ENCODE measurements around the gene SLC26A2. TPM values are rescaled to one million over a fixed set of nuclear protein-coding genes. Genes with fewer than 3 reads are reported as not detected.
A peak's percentile ranks its signal among the peaks of the same experiment; 100 is the strongest.

The SLC26A2 gene
- total RNA-seq, 1 donor: 20.2 TPM

DNA sequence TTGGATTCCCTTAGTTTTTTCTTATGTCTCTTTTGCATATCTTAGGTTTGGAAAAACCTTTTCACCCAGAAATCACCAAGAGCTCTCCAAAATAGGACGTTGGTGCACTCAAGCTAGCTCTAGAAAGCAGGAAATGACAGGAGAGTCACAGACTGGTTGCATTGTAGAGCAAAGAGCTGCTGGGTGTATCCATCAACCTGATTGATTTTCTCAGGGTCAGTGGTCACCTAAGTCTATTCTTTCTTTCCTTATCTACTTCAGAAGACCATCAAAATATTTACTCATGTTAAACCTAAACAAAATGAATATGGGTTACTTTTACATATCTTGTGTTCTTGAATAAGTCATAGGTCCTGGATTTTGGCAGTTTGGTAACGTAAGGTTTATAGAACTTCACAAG lies 14.9 kb downstream of the SLC26A2 start:
- TF ChIP-seq, protein P1, sequence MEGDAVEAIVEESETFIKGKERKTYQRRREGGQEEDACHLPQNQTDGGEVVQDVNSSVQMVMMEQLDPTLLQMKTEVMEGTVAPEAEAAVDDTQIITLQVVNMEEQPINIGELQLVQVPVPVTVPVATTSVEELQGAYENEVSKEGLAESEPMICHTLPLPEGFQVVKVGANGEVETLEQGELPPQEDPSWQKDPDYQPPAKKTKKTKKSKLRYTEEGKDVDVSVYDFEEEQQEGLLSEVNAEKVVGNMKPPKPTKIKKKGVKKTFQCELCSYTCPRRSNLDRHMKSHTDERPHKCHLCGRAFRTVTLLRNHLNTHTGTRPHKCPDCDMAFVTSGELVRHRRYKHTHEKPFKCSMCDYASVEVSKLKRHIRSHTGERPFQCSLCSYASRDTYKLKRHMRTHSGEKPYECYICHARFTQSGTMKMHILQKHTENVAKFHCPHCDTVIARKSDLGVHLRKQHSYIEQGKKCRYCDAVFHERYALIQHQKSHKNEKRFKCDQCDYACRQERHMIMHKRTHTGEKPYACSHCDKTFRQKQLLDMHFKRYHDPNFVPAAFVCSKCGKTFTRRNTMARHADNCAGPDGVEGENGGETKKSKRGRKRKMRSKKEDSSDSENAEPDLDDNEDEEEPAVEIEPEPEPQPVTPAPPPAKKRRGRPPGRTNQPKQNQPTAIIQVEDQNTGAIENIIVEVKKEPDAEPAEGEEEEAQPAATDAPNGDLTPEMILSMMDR (IDR thresholded peaks at IDR 0.05; ENCODE audit: insufficient read depth, low read length): no peak
- no peak for DNase-seq (ENCODE audit: low read depth)
- no peak overlapping the region for H3K4me3 ChIP-seq (ENCODE audit: low read depth, low read length)

DNA sequence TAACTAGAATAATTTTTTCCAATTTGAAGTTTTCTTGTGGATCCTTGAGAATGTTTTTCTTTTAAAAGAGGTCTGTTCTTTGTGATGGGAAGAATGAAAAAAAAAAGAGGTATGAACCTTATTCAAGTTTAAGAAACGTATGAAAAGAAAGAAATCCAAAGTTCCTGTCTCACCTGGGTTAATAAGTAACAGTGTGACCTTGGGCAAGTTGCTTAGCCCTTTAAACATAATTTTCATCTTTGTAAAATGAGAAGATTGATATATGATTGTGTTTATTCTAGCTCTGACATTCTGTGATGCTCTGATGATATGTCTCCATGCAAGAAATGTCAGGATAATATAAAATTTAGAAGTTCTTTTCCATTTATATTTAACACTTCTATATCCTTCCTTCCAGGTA lies 19.3 kb downstream of the SLC26A2 start:
- no peak for DNase-seq (ENCODE audit: low read depth)
- H3K4me3 ChIP-seq (ENCODE audit: low read depth, low read length): no peak overlapping the region
- TF ChIP-seq, protein P1 (IDR thresholded peaks at IDR 0.05; ENCODE audit: insufficient read depth, low read length): no peak

DNA sequence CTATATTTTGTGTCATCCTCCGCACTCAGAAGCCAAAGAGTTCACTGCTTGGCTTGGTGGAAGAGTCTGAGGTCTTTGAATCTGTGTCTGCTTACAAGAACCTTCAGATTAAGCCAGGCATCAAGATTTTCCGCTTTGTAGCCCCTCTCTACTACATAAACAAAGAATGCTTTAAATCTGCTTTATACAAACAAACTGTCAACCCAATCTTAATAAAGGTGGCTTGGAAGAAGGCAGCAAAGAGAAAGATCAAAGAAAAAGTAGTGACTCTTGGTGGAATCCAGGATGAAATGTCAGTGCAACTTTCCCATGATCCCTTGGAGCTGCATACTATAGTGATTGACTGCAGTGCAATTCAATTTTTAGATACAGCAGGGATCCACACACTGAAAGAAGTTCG lies 20.6 kb downstream of the SLC26A2 start:
- H3K4me3 ChIP-seq (ENCODE audit: low read depth, low read length): no peak overlapping the region
- TF ChIP-seq, protein P1 (IDR thresholded peaks at IDR 0.05; ENCODE audit: insufficient read depth, low read length): no peak

DNA sequence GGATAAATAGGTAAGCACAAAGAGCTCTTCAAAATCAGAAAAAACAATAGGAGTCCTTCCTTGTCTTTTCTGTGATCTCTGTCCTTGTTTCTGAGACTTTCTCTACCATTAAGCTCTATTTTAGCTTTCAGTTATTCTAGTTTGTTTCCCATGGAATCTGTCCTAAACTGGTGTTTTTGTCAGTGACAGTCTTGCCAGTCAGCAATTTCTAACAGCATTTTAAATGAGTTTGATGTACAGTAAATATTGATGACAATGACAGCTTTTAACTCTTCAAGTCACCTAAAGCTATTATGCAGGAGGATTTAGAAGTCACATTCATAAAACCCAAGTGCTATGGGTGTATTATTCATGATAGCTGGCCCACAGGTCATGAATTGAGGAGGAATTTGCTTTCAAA lies 21.9 kb downstream of the SLC26A2 start:
- TF ChIP-seq, protein P1 (IDR thresholded peaks at IDR 0.05; ENCODE audit: insufficient read depth, low read length): no peak
- DNase-seq (ENCODE audit: low read depth): no peak
- H3K4me3 ChIP-seq (ENCODE audit: low read depth, low read length): no peak overlapping the region

More for the DNA sequence above, 20.6 kb downstream of the SLC26A2 start:
- no peak for DNase-seq (ENCODE audit: low read depth)

DNA sequence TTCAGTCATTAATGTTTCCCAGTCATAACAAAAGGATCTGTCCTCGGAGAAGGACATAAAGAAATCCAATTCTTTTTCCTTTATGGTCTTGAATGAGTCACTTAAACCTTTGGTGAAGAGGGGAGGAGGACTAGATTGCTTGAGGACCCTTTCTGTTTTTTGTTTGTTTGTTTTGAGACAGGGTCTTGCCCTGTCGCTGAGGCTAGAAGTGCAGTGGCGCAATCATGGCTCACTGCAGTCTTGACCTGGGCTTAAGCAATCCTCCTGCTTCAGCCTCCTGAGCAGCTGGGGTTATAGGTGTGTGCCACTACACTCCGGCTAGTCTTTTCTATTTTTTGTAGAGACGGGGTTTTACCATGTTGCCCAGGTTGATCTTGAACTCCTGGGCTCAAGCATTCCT lies 27.6 kb downstream of the SLC26A2 start:
- no peak for DNase-seq (ENCODE audit: low read depth)
- TF ChIP-seq, protein P1 (IDR thresholded peaks at IDR 0.05; ENCODE audit: insufficient read depth, low read length): no peak
- no peak overlapping the region for H3K4me3 ChIP-seq (ENCODE audit: low read depth, low read length)

DNA sequence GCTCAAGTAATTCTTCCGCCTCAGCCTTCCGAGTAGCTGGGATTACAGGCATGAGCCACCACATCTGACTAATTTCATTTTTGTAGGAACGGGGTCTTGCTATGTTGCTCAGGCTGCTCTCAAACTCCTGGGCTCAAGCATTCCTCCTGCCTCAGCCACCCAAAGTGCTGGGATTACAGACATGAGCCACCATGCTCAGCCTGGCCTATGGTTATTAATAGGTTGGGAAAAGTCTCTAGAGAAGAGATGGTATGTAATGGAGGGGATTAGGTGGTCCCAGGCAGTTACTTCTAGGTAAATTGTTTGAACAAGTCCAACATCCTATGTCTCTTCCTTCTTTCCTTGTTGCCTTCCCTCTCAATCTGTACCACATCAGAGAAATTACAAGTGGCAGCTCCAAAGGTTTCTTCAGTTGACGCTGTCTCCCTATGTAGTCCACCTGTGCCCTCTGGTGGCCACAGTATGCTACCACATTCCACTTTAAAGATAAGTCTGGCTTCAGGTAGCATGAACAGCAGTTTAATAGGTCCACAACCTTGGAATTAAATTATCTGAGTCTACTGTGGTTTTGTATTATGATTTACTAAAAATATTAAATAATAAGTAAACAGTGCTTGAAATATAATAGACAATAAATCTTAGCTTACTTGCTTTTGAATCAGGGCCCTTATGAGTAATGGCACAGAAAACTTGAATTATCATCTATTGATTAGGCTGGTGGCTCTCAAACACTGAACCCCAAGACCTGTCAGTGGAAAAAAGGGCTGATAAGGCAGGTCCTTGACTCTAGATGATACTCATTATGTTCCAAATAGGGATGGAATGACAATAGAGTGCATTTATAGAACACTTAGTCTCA lies 30.2 kb downstream of the SLC26A2 start:
- TF ChIP-seq, protein P1 (IDR thresholded peaks at IDR 0.05; ENCODE audit: insufficient read depth, low read length): peak; percentile 93
- no peak overlapping the region for H3K4me3 ChIP-seq (ENCODE audit: low read depth, low read length)
- DNase-seq (ENCODE audit: low read depth): peak; percentile 81

Measured in fibroblast of the aortic adventitia (primary cell).